Cardiac muscle cell (in vitro differentiated cells and primary cell): ENCODE data around the gene DGKZ. TPM values are rescaled to one million over a fixed set of nuclear protein-coding genes. Genes with fewer than 3 reads are reported as not detected.

Source experiments
- DNase-seq, 2 donors: peaks; one replicate each; pipeline versions ENCODE4 v3.0.0 to v3.0.0-alpha.2; 2010 to 2017; ENCODE audit warnings: low read depth in 1 of 2, low spot score in 1 of 2
- H3K27ac ChIP-seq: fragments of 200-600 bp; sonication (generic); 2 replicates; pipeline ENCODE4 v1.5.1; 2016
- H3K27me3 ChIP-seq: fragments of 200-600 bp; sonication (generic); 2 replicates; pipeline ENCODE4 v1.6.0; 2016; ENCODE audit warnings: control low read depth
- H3K36me3 ChIP-seq: fragments of 200-600 bp; sonication (generic); 2 replicates; pipeline ENCODE4 v1.5.1; 2016; ENCODE audit warnings: control low read depth
- H3K4me1 ChIP-seq: fragments of 200-600 bp; sonication (generic); 2 replicates; pipeline ENCODE4 v1.8.1; 2017; ENCODE audit warnings: low read depth, mild to moderate bottlenecking, mixed run types
- H3K4me3 ChIP-seq: fragments of 200-600 bp; sonication (generic); 2 replicates; pipeline ENCODE4 v1.5.1; 2016; ENCODE audit warnings: mild to moderate bottlenecking
- H3K9me3 ChIP-seq: fragments of 200-600 bp; sonication (generic); 2 replicates; pipeline ENCODE4 v1.5.1; 2017; ENCODE audit warnings: low read depth, mild to moderate bottlenecking, control low read depth
- polyA plus RNA-seq: library from polyadenylated mRNA; unstranded; fragments of >200 nt; fragmentation: Nextera tagmentation; extraction: Ambion mirVana; gene quantifications from 2 replicates; pipeline ENCODE4 v1.2.1, GENCODE V29; 2016
- total RNA-seq: library from RNA; depleted of rRNA; stranded (reverse); fragments of >200 nt; gene quantifications from 2 replicates; pipeline ENCODE4 v1.2.3, GENCODE V29; 2016
- TF ChIP-seq, protein P1 (sequence below): IDR thresholded peaks from 2 replicates; pipeline ENCODE4 v1.5.1; 2012; ENCODE audit warnings: low read depth, mild to moderate bottlenecking, low read length

DGKZ gene
- total and polyA plus RNA-seq, 2 experiments from 2014 or later = 48.3 to 81.8 TPM

DNA sequence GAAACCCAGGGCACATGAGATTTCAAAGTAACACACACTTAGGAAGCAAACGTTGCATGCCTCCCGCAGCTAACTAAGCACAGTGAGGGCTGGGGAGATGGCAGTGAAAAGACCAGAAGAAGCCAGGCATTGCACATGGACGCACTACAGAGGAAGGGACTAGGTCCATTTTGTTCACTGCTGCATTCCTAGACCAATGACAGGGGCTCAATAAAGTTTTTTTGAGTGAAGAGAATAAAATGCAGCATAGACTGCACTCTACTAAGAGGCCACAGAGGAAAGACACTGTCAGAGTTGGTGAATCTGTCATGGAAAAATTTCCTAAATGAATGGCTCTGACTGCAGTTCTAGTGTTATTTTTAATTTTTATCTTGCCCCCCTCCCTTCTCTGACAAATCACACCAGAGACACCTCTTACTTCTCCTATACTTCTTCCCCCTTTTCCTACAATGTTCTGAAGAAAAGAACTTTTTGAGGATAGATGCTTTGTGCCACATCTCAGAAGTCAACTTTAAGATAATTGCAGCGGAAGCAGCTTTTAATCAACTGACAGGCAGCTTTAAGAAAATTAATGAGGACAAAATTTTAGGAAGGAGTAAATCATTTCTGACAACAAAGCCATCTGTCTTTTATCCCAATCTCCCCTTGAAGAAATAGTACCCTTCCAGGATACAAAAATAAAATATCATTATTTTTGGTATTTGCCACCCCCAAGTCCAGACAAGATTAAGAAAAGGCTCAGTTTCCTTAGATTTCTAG lies 79.1 kb downstream of the DGKZ start:
- TF ChIP-seq, protein P1, sequence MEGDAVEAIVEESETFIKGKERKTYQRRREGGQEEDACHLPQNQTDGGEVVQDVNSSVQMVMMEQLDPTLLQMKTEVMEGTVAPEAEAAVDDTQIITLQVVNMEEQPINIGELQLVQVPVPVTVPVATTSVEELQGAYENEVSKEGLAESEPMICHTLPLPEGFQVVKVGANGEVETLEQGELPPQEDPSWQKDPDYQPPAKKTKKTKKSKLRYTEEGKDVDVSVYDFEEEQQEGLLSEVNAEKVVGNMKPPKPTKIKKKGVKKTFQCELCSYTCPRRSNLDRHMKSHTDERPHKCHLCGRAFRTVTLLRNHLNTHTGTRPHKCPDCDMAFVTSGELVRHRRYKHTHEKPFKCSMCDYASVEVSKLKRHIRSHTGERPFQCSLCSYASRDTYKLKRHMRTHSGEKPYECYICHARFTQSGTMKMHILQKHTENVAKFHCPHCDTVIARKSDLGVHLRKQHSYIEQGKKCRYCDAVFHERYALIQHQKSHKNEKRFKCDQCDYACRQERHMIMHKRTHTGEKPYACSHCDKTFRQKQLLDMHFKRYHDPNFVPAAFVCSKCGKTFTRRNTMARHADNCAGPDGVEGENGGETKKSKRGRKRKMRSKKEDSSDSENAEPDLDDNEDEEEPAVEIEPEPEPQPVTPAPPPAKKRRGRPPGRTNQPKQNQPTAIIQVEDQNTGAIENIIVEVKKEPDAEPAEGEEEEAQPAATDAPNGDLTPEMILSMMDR = no peak
- no peaks in the 10 kb centered on the region for H3K36me3 ChIP-seq
- no peaks in the 10 kb centered on the region for H3K27me3 ChIP-seq
- no peak overlapping the region for H3K27ac ChIP-seq
- H3K4me1 ChIP-seq = peaks cover 2% of the 10 kb centered on the region
- H3K4me3 ChIP-seq = no peak overlapping the region
- no peak for DNase-seq
- H3K9me3 ChIP-seq = no peaks in the 10 kb centered on the region

DNA sequence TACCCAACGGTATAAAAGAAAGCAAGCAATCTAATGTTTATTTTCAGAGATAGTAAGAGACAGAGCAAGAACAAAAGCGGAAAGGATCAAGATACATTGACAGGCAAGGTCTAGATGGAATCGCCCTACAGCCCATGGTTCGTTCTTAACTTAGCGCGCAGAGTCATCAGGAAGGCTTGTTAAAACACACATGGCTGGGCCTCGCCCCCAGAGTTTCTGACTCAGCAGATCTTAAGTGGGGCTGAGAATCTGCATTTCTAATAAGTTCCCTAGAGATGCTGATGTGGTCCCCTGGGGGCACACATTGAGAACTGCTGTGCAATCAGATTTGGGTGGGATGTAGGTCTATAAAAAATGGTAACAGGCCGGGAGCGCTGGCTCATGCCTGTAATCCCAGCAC lies 80.1 kb downstream of the DGKZ start:
- Histone ChIP-seq H3K4me1 (no peaks in the 10 kb centered on the region), H3K27ac (no peak overlapping the region), H3K4me3 (no peak overlapping the region), H3K27me3 (no peaks in the 10 kb centered on the region), H3K36me3 (peaks cover 3% of the 10 kb centered on the region), H3K9me3 (no peaks in the 10 kb centered on the region)
- TF ChIP-seq, protein P1 = no peak
- DNase-seq = no peak

DNA sequence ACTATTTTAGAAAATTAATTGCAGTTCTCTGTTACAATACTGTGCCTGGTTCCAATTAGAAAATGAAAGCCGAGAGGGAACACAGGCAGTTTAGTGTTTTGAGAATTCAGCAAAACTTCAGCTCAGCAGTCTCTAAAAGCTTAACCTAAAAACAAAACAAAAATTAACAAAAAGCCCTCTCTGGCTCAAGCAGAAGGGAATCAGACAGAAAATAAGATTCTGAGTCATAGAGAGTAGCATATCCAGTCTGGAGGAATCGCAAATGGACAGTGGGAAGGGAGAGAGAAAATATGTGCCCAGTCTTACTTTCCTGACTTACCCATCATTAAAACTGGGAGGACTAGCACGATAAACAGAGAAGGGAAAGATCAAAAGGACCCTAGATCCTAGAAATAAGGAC lies 82.5 kb downstream of the DGKZ start:
- H3K27ac ChIP-seq = no peak overlapping the region
- TF ChIP-seq, protein P1 = no peak
- peaks cover 17% of the 10 kb centered on the region for H3K36me3 ChIP-seq
- no peaks in the 10 kb centered on the region for H3K9me3 ChIP-seq
- H3K4me1 ChIP-seq = no peaks in the 10 kb centered on the region
- no peak for DNase-seq
- no peak overlapping the region for H3K4me3 ChIP-seq
- no peaks in the 10 kb centered on the region for H3K27me3 ChIP-seq

Other genes with a start within 250 kb of the DGKZ start
- 38.2 and 55.6 TPM in 2 replicates for gene PHF21A, start 226.0 kb upstream of the DGKZ start, total RNA-seq
- 42.1 and 51.4 TPM in 2 replicates for gene PHF21A, start 226.0 kb upstream of the DGKZ start, polyA plus RNA-seq
- gene CREB3L1, start 69.8 kb upstream of the DGKZ start, total RNA-seq = 3.8 and 4.3 TPM in 2 replicates
- gene CREB3L1, start 69.8 kb upstream of the DGKZ start, polyA plus RNA-seq = 11.7 and 14.1 TPM in 2 replicates
- gene MDK, start 34.2 kb downstream of the DGKZ start, total RNA-seq = 2,973 and 4,339 TPM in 2 replicates
- 3,396 and 3,769 TPM in 2 replicates for gene MDK, start 34.2 kb downstream of the DGKZ start, polyA plus RNA-seq
- gene CHRM4, start 44.3 kb downstream of the DGKZ start, total RNA-seq = 0.51 and 0.56 TPM in 2 replicates
- gene CHRM4, start 44.3 kb downstream of the DGKZ start, polyA plus RNA-seq = not detected in 2 replicates
- 27.7 and 52.7 TPM in 2 replicates for gene AMBRA1, start 246.6 kb downstream of the DGKZ start, total RNA-seq
- gene AMBRA1, start 246.6 kb downstream of the DGKZ start, polyA plus RNA-seq = 10.5 and 12.8 TPM in 2 replicates